IPS-15b (cell line): Measurements from ENCODE around the gene LGR6.

ENCODE experiments used
- H3K27me3 ChIP-seq: one replicate; pipeline ENCODE4 v1.6.1; 2013; ENCODE audit warnings: low read length; ENCODE audit not compliant: control insufficient read depth, insufficient read depth
- H3K36me3 ChIP-seq: one replicate; pipeline ENCODE4 v1.6.1; 2013; ENCODE audit warnings: low read length; ENCODE audit not compliant: control insufficient read depth, insufficient read depth
- H3K4me1 ChIP-seq: one replicate; pipeline ENCODE4 v1.6.1; 2013; ENCODE audit warnings: mild to moderate bottlenecking, low read length; ENCODE audit not compliant: control insufficient read depth, insufficient read depth
- H3K4me3 ChIP-seq: one replicate; pipeline ENCODE4 v1.5.1; 2013; ENCODE audit warnings: low read depth, low read length
- H3K9ac ChIP-seq: one replicate; pipeline ENCODE4 v1.6.1; 2013; ENCODE audit warnings: low read depth, mild to moderate bottlenecking, low read length
- H3K9me3 ChIP-seq: one replicate; pipeline ENCODE4 v1.6.1; 2013; ENCODE audit warnings: mild to moderate bottlenecking, low read length; ENCODE audit not compliant: control insufficient read depth, insufficient read depth

The LGR6 gene

DNA sequence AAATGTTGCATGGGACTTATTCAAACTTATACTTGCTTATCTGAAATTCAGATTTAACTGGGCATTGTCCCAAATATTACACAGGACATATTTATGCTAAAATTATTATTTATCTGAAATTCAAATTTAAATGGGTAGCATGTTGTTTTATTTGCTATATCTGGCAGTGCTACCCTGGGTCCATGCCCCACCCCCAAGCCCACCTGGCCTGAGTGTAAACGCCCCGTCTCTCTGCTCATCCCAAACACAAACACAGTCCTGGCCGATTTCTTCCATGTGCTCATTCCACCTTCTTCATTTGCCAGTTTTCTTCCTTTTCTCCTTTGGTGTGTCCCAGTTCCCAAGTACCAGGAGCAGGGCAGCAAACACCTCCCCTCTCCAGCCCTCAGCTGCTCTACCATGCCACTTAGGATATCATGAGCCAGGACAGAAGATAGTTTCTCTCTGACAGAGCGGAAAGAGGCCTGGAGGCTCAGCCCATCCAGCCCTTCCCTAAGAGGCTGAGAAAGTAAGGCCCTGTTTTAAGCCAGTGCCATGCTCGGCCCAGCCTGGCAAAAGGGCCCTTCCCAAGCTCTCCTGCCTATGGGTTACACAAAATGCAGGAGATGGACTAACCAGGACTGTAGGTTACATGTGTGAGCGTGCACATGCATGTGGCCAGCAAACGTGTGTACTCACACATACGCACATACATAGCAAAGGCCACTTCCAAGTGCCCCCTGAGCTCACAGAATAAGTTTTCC is 78.7 kb downstream of the LGR6 start:
- H3K4me3 ChIP-seq = no peak overlapping the region
- H3K36me3 ChIP-seq = no peaks in the 10 kb centered on the region
- no peak overlapping the region for H3K9ac ChIP-seq
- H3K9me3 ChIP-seq = no peaks in the 10 kb centered on the region
- H3K27me3 ChIP-seq = no peaks in the 10 kb centered on the region
- H3K4me1 ChIP-seq = no peaks in the 10 kb centered on the region

GRCh38 chr1:202274611-202275010 is 81.0 kb downstream of the LGR6 start:
- H3K36me3 ChIP-seq = no peaks in the 10 kb centered on the region
- H3K4me3 ChIP-seq = no peak overlapping the region
- no peak overlapping the region for H3K9ac ChIP-seq
- H3K9me3 ChIP-seq = no peaks in the 10 kb centered on the region
- no peaks in the 10 kb centered on the region for H3K27me3 ChIP-seq
- no peaks in the 10 kb centered on the region for H3K4me1 ChIP-seq

- H3K4me3 ChIP-seq = no peak overlapping the region
- no peaks in the 10 kb centered on the region for H3K27me3 ChIP-seq
- H3K9me3 ChIP-seq = no peaks in the 10 kb centered on the region
- no peaks in the 10 kb centered on the region for H3K4me1 ChIP-seq
- no peaks in the 10 kb centered on the region for H3K36me3 ChIP-seq
- no peak overlapping the region for H3K9ac ChIP-seq
Measured at GRCh38 chr1:202275061-202275770, 81.6 kb downstream of the LGR6 start.

GRCh38 chr1:202276081-202276715 is 82.6 kb downstream of the LGR6 start:
- Histone ChIP-seq H3K4me3 (no peak overlapping the region), H3K36me3 (no peaks in the 10 kb centered on the region), H3K9ac (no peak overlapping the region), H3K9me3 (no peaks in the 10 kb centered on the region), H3K4me1 (peaks cover 1% of the 10 kb centered on the region), H3K27me3 (no peaks in the 10 kb centered on the region)

DNA sequence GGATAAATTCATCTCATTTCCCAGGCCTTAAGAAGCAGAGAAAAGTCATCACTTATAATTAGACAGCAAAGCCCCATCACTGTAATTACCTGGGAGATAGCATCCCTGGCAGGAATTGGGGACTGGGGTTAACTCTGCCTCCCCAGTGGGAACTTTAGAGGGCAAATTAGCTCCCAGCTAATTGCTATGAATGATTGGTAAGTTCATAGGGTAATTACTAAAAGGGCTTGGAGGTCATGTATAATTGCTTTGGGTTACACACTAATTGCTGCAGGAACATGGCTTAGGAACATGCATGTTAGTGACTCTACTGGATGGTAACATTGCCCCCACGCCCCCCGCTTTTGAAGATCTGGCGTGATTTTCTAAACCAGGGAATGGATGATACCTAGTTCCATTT is 83.3 kb downstream of the LGR6 start:
- Histone ChIP-seq H3K4me3 (no peak overlapping the region), H3K9ac (no peak overlapping the region), H3K9me3 (no peaks in the 10 kb centered on the region), H3K4me1 (peaks cover 3% of the 10 kb centered on the region), H3K36me3 (no peaks in the 10 kb centered on the region), H3K27me3 (no peaks in the 10 kb centered on the region)

- Histone ChIP-seq H3K27me3 (no peaks in the 10 kb centered on the region), H3K9me3 (no peaks in the 10 kb centered on the region), H3K4me3 (no peak overlapping the region), H3K9ac (no peak overlapping the region), H3K36me3 (no peaks in the 10 kb centered on the region), H3K4me1 (peaks cover 3% of the 10 kb centered on the region)
Measured at GRCh38 chr1:202278751-202279150, 85.2 kb downstream of the LGR6 start.

DNA sequence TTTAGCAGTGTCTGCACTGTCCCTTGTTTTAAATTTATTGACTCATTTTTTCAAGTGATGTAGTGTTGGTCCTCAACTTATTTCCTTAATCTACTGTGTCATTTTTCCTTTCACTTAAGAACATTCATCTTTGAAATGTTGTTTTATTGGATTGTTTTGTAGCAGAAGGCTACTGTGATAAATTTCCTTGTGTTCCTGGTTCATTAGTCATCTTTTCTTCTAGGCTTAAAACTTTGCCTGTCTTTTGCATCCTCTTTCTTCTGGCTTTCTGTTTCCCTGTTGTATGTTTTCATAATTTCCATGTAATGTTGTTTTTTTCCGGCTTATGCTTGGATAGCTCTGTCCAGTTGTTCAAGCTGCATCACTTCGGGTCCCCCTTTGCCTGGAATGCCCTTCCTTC is 86.2 kb downstream of the LGR6 start:
- H3K9ac ChIP-seq = no peak overlapping the region
- no peaks in the 10 kb centered on the region for H3K27me3 ChIP-seq
- H3K36me3 ChIP-seq = no peaks in the 10 kb centered on the region
- peaks cover 3% of the 10 kb centered on the region for H3K4me1 ChIP-seq
- H3K4me3 ChIP-seq = no peak overlapping the region
- H3K9me3 ChIP-seq = no peaks in the 10 kb centered on the region

DNA sequence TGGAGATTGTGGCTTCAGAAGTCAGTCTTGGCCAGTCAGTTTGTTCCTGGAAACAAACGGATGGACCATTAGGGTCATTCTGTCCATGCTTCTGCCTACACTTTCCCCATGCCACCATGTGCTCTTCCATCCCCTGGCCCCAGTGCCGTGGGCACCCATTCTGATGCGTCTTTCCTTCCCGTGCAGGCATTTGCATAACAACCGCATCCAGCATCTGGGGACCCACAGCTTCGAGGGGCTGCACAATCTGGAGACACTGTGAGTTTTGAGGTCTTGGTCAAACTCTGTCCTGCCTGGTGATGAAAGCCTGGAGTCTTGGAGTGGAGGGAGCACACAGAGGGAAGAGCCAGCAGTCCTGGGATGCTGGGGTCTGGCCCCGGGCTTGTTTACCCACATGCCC is 87.0 kb downstream of the LGR6 start:
- H3K36me3 ChIP-seq = no peaks in the 10 kb centered on the region
- H3K27me3 ChIP-seq = no peaks in the 10 kb centered on the region
- no peak overlapping the region for H3K9ac ChIP-seq
- no peak overlapping the region for H3K4me3 ChIP-seq
- no peaks in the 10 kb centered on the region for H3K9me3 ChIP-seq
- H3K4me1 ChIP-seq = peaks cover 3% of the 10 kb centered on the region

GRCh38 chr1:202281316-202282024 is 87.9 kb downstream of the LGR6 start:
- peaks cover 3% of the 10 kb centered on the region for H3K4me1 ChIP-seq
- no peaks in the 10 kb centered on the region for H3K27me3 ChIP-seq
- no peak overlapping the region for H3K4me3 ChIP-seq
- H3K36me3 ChIP-seq = no peaks in the 10 kb centered on the region
- H3K9ac ChIP-seq = no peak overlapping the region
- no peaks in the 10 kb centered on the region for H3K9me3 ChIP-seq

GRCh38 chr1:202282025-202282371 is 88.4 kb downstream of the LGR6 start:
- Histone ChIP-seq H3K9ac (no peak overlapping the region), H3K4me3 (no peak overlapping the region), H3K36me3 (no peaks in the 10 kb centered on the region), H3K27me3 (no peaks in the 10 kb centered on the region), H3K9me3 (no peaks in the 10 kb centered on the region), H3K4me1 (peaks cover 3% of the 10 kb centered on the region)

DNA sequence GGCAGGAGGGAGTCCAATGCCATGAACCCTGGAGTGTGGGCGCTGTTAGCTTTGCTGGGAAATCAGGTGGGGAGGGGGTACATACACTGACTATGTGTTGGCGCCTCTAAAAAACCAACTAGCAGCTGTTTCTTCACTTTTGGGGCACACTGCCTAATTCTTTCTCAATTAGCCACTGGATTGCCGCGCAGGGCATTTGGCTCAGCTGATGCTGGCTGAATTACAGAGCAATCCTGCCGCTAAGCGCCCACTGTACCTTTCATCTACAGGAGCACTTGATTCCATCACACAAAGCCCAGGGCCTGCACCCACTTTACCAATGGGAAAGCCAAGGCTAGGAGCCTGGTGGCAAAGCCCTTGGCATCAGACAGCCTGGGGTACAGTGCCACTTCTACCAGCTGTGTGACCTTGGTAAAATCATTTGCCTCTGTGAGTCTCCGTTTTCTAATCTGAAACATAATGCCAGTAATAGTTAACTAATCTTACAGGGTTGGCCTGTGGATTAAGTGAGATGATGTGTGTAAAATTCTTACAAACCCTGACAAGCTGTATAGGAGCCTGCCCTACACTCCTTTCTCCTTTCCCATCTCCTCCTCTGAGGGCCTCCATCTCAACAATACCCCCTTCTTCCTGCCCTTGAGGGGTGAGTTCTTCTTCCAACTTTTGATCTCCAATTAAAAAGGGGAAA is 89.1 kb downstream of the LGR6 start:
- Histone ChIP-seq H3K27me3 (no peaks in the 10 kb centered on the region), H3K36me3 (no peaks in the 10 kb centered on the region)

More for the DNA sequence above, 89.1 kb downstream of the LGR6 start:
- Histone ChIP-seq H3K9me3 (no peaks in the 10 kb centered on the region), H3K4me1 (peaks cover 3% of the 10 kb centered on the region), H3K9ac (no peak overlapping the region), H3K4me3 (no peak overlapping the region)
